NCI-H2029 (cell line): Measurements from ENCODE around the gene DHDH.
"Not testable (repeated sequence)": the region's sequence is repeated elsewhere in the genome, so short reads cannot be mapped to it uniquely, and the experiment has no call there.

Source experiments
- DNase-seq: peaks from one replicate; lab custom pipeline; 2025; lab: John Stamatoyannopoulos, UW

Gene DHDH

DNA sequence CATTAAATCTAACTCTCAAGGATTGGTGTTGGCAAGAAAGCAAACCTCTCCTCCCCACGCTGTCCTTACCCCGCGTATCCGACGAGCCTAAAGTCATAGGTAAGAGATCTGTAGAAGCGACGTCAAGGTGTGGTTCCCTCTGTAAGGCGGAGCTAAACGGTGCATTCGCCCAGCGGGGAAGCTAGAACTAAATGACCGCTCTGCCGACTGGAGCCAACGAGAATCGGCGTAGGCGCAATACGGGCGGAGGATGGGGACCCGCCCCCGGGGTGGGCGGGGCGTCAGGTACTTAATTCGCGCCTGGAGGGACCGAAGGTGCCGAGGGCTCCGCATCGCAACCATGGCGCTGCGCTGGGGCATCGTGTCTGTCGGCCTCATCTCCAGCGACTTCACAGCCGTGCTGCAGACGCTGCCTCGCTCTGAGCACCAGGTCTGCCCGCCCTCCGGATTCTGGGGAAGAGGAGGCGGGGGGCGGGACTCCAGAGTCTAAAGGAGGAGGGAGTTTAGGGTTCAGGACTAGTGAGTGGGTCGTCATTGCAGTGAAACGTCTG is at the start of gene DHDH:
Gene DHDH (plus strand): TSS at position 318 of the 551 bp plus-strand sequence. CDS start 23 bp downstream, at position 341.
- peak; percentile 92 for DNase-seq

DNA sequence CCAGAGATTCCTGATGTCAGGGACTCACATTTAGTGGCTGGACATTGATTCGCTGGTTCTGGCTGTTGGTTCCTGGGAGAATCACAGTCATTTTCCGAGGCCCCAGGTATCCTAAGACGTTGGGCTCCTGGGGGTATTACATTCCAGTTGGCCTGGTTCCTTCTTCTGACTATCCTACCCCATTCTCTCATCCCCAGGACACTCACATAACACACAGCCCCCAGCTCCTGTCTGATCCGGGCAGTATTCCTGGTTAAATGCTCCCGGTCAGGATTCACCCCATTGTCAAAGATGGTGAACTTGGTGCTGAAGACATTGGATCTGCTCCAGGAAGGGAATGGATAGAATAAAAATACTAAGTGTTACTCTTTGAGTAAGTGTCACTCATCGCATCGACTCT is 49.8 kb upstream of the DHDH start:
- no peak for DNase-seq

DNA sequence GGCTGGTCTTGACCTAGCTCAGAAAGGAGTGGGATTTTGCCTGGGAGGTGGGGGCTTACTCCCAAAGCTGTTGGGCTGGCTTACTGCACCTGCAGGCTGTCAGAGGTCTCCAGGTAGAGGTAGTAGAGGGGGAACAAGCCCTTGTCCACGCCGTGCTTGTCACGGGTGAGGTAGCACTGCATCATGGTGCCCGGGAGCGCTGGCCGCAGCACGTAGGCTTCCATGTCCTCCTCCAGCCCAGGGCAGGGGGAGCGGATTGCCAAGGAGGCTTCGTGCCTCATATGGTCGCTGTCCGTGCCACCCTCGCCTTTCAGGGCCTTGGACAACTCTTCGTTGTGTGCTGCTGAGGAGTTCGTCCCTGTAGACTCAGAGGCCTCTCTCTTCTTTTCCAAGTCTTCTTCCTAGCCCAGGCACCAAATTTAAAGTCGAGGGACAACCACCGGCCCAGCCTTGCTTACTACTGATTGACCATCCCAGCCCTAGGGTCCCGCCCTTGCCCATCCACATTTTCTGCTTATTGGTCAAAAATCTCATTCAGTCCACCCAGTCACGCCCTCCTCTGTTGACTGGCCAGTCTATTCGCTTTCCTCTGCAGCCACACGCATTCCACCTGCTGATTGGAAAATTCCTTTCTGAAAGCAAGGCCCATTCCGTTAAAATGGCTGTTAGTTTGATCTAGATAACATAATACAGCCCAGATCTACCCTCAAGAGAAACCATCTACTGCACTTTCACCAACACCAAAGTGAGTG is 45.5 kb upstream of the DHDH start:
- DNase-seq: no peak

DNA sequence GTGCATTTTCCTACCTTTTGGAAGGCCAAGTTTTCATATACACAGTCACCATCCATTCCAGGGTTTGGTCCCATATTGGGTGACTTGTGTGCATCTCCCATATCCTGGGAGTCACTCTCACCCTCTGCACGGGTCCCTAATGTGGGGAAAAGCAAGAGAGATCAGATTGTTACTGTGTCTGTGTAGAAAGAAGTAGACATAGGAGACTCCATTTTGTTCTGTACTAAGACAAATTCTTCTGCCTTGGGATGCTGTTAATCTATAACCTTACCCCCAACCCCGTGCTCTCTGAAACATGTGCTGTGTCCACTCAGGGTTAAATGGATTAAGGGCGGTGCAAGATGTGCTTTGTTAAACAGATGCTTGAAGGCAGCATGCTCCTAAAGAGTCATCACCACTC is 44.0 kb upstream of the DHDH start:
- DNase-seq: not testable (repeated sequence)

DNA sequence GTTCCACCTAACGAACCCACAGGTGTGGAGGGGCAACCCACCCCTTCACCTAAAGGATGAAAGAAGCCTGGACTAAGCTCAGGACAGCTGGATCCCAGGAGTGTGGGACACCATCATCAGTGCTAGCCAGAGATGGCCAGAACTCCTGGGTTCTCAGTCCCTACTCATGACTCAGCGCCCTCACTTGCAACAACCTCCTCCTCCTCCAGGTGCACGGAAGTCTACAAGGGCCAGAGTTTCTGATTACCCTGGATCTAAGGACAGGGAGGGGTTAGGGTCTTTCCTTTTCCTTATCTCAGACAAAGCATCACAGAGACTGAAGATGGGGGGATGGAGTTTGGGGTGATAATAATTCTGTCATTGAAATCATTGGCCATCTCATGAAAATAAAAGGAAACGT is 42.9 kb upstream of the DHDH start:
- DNase-seq: no peak

DNA sequence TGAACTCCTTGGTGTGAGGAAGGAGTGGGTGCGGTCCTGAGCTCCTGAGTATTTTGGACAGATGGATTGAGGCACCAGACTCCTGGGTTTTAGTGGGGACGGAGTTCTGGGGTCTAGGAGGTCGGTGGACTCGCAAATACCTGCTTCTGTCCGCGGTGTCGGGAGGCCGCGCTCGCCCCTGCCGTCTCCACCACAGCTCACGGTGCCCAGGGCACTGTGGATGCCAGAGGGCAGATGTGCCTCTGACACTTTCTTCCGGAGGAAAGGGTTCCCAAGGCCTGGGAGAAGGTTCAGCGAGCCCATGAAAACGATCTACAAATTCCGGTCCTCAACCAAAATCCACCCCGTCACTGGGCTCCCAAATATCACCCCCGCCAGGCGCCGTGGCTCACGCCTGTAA is 38.3 kb upstream of the DHDH start:
- no peak for DNase-seq

DNA sequence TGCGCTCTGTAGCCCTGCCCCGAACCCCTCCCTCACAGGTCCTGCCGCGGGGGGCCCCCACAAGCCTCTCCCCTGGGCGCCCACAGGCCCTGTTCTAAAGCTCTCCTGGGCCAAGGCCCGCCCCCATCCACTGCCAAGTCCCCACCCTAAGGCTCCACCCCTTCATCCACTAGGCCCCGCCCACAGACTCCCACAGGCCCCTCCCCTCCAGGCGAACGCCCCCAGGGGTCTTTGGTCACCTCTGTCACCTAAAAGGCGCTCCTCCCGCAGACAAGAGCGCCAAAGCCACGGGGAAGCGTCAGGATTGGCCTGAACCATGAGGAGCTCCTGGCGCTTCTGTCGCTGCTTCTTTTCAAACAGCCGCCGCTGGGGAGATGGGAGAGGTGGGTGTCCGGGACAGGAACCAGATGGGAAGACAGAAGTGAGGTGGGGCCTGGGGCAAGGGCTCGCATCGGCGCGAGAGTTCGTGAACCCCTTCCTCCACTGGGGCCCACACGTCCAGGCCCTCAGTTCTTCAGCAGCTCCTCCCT is 37.2 kb upstream of the DHDH start:
- DNase-seq: no peak

DNA sequence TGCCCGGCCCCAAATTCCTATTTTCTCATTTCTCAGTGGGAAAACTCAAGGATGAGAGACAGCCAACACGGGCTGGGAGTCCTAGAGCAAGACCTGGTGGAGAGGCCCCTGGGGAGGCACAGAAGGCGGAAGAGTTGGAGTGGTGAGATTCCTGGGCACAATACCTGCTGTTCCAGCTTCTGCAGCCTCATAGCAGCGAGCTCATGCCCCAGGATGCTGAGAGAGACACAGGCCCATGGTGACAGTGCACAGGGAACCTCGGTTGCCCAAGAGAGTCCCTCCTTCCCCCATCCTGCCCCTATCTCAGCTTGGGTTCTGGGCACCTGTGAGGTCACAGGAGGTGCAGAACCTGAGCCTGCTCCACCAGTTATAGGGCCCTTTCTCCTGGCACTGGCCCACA is 36.3 kb upstream of the DHDH start:
- no peak for DNase-seq

DNA sequence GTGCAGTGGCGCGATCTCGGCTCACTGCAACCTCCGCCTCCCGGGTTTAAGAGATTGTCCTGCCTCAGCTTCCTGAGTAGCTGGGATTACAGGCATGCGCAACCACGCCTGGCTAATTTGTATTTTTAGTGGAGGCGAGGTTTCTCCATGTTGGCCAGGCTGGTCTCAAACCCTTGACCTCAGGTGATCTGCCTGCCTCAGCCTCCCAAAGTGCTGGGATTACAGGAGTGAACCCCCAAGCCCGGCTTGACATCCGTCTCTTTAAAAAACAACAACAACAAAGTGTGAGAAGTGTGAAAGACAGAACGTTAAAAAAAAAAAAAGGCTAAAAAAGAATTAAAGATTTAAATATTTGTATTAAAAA is 34.1 kb upstream of the DHDH start:
- not testable (repeated sequence) for DNase-seq

DNA sequence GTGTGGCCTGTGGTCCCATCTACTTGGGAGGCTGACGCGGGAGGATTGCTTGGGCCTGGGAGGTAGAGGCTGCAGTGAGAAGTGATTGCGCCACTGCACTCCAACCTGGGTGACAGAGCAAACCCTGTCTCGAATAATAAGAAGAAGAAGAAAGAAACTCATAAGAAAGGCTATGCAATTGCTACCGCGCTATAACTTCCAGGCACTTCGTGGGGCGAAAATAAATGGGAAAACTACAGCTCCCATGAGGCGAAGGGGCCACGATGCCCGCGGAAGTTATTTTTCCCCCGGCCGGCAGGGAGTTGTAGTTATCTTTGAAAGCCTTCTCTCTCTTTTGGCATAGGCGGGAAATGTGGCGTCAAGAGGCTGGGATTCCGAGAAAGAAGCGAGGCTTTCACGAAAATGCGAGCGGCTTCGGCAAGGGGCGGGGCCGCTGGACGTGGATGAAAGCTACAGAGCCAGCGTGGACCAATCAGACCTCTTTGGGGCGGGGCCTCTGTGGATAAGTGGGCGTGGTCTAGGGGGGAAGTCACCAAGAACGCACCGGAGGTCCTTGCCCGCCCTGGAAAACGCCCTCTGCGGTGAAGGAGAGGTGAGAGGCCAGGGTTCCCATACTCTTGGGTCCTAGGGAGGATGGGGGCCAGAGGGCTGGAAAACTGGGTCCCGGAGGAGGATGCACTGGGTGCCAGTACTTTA is 33.6 kb upstream of the DHDH start, which contains the start of gene NUCB1:
Gene NUCB1 (plus strand): TSS at position 532 of the 696 bp plus-strand sequence. CDS start 485 bp downstream, outside the sequence.
- DNase-seq: peak; percentile 97

DNA sequence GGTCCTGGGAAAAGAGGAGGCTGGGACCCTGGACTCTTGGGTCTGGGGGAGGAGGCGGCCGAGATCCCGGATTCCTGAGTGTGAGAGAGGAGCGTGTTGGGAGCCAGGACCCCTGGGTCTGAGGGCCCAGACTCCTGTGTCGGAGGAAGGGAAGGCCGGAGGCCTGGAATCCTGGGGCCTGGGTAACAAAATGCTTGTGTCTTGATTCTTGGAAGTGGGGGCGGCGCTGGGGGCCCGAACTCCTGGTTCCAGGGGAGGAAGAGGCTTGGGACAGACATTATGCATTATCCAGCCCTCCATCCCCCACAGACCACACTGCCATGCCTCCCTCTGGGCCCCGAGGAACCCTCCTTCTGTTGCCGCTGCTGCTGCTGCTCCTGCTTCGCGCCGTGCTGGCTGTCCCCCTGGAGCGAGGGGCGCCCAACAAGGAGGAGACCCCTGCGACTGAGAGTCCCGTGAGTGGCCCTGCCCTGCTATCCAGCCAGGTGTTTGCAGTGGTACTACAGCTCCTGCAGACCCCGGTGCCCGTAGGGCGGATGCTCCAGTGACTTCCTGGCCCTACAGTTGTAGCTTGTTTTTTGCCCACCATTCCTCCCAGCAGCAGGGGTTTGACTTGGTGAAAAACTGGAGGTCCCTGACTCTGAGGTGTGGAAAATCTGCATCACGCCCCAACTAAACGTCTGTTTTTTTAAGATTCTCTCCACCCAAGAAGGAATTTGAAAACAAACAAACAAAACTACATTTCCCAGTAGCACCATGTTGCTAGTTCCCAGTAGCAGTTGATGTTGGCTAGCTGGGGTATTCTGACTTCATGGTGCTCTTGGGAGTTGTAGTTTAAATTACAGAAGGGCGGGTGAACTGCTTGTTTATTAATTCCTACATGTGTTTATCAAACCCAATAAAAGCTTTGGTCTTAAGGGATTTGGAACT is 32.8 kb upstream of the DHDH start:
- DNase-seq: no peak

DNA sequence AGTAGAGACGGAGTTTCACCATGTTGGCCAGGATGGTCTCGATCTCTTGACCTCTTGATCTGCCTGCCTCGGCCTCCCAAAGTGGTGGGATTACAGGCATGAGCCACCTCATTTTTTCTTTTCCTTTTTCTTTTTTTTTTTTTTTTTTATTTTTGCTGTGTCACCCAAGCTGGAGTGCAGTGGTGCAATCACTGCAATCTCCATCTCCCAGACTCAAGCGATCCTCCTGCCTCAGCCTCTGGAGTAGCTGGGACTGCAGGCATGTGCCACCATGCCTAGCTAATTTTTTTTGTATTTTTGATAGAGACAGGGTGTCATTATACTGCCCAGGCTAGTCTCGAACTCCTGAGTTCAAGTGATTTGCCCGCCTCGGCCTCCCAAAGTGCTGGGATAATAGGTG is 31.2 kb upstream of the DHDH start:
- DNase-seq: not testable (repeated sequence)

DNA sequence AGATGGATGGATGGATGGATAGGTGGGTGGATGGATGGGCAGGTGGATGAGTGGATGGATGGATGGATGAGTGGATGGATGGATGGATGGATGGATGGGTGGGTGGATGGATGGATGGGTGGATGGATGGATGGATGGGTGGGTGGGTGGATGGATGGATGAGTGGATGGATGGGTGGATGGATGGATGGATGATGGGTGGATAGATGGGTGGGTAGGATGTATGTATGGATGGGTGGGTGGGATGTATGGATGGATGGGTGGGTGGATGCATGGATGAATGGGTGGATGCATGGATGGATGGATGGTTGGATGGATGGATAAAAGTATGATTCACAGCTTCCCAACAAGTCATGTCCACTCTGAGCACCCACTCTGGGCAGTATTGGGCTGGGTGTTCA is 29.7 kb upstream of the DHDH start:
- not testable (repeated sequence) for DNase-seq

DNA sequence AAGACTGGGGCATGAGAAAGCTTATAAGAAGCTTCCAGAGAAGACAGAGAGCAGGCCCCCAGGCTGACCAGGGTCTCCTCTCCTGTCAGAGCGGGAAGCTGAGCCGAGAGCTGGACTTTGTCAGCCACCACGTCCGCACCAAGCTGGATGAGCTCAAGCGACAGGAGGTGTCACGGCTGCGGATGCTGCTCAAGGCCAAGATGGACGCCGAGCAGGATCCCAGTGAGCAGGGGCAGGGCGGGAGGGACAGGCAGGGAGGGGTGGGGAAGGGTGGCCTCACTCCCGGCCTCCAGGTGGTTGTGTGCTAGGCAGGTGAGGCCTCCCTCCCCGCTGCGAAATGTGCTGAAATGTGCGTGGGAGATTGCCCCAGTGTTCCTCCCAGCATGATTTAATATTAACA is 27.8 kb upstream of the DHDH start:
- DNase-seq: no peak

DNA sequence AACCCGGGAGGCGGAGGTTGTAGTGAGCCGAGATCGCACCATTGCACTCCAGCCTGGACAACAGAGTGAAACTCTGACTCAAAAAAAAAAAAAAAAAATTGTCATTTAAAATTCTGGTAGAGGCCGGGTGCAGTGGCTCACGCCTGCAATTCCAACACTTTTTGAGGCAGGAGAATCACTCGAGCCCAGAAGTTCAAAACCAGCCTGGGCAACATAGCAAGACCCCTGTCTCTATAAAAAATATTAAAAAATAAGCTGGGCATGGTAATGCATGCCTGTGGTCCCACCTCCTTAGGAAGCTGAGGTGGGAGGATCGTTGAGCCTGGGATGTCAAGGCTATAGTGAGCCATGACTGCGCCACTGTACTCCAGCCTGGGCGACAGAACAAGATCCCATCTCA is 27.2 kb upstream of the DHDH start:
- DNase-seq: no peak

DNA sequence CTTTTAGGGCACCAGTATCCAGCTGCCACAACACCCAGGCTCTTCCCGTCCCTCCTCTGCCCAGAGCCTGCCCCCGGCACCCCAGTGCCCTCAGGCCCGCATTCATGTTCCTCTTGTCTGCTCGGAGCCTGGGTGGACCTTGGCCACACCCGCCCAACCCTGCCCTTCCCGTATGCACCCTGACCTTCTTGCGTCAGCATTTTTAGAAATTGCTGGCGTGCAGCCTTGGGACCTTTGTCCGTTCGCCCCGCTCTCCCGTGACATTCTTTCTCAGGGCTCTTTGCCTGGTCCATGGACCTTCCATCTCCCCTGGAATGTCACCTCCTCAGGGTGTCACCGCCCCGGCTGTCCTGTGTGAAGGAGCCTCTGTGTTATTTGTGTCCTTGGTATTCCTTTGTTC is 25.8 kb upstream of the DHDH start:
- no peak for DNase-seq

DNA sequence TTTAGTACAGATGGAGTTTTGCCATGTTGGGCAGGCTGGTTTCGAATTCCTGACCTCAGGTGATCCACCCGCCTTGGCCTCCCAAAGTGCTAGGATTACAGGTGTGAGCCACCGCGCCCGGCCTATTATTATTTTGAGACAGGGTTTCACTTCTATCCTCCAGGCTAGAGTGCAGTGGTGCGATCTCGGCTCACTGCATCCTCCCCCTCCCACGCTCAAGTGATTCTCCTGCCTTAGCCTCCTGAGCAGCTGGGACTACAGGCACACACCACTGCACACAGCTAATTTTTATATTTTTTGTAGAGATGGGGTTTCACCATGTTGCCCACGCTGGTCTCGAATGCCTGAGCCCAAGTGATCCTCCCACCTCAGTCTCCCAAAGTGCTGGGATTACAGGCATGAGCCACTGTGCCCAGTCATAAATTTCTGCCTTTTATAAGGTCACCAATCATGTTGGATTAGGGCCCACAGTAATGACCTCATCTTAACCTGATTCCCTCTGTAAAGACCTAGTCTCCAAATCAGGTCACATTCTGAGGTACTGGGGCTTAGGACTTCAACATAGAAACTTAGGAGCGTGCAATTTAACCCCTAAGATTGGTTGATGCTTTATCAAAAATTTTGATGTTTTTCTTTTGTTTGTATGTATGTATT is 23.9 kb upstream of the DHDH start:
- DNase-seq: not testable (repeated sequence)

DNA sequence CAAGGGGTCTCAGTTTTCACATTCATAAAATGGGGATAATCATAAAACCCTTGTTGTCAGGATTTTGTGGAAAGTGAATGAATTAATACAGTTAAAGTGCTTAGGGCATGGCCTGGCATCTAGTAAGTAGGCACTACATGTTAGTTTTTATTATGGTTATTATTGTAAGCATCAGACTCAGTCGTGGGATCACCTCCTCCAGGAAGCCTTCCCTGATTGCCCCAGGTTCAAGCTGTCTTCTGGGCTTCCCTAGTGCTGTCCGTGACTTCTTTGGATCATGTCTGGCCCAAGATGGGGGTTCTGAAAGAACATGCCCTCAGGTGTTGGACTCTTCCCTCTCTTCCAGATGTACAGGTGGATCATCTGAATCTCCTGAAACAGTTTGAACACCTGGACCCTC is 22.7 kb upstream of the DHDH start:
- DNase-seq: no peak

DNA sequence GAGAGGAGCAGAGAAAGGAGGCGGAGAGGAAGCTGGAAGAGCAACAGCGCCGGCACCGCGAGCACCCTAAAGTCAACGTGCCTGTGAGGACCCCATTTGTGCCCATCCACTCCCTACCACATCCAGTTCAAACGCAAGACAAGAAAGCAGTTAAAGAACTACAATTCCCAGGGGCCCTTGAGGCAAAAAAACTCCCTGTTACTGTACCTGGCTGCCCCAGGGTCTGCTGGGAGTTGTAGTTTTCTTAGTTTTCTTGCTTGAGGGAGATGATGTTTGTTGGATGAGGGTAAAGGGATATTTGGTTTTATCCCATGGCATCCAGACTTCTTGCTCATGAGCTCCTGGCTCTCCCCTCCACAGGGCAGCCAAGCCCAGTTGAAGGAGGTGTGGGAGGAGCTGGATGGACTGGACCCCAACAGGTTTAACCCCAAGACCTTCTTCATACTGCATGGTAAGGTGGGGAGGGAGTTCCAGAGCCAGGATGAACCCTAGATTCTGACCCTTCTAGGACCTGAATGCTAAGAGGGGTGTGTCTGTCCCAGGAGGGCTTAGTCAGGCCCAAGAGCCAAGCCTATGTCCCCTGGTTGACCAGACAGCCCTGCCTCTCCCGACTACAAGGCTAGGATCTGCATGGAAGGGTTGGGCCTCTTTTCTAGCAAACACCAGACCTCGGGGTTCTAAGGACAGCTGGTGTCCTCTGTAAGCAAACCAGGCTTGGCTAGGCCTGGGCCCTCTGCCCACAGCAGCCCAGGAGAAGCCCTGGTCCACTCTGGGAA is 20.2 kb upstream of the DHDH start:
- DNase-seq: no peak

DNA sequence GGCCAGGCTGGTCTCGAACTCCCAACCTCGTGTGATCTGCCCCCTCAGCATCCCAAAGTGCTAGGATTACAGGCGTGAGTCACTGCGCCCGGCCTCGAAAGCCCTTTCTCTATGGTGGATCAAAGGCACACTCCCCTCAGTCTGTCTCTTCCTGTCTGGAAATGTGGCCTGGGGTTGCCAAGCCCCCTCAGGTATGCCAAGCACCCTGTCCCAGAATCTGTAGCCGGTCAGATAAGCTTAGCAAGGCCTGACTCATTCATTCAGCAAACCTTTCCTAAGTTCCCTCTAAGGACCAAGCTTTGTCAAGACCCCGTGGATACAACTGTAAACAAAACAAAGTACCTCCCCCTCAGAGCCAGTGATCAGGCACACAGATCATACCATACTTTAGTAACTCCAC is 19.3 kb upstream of the DHDH start:
- no peak for DNase-seq

DNA sequence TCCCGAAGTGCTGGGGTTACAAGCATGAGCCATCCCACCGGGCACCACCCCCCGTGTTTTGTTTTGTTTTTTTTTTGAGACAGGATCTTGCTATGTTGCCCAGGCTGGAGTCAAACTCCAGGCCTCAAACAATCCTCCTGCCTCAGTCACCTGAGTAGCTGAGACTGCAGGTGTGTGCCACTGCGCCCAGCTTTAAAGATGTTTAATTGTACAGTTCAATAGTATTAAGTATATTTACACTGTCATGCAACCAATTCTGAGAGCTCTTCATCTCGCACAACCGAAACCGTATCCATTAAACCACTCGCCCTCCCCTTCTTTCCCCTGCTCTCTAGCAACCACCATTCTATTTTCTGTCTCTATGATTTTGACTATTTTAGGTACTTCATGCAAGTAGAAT is 17.7 kb upstream of the DHDH start:
- peak; percentile 89 for DNase-seq
